Nephron (organoid): ENCODE measurements around the gene FBXO45.
"Not testable (repeated sequence)": the region's sequence is repeated elsewhere in the genome, so short reads cannot be mapped to it uniquely, and the experiment has no call there.

Experiments
- H3K27ac Mint-ChIP-seq, 3 experiments: 2 replicates each; pipeline ENCODE4 v1.8.0; 2020; ENCODE audit warnings: mixed read lengths in 3 of 3, mild to moderate bottlenecking in 2 of 3, moderate library complexity in 1 of 3
- H3K27me3 Mint-ChIP-seq: 2 replicates; pipeline ENCODE4 v1.8.0; 2021; ENCODE audit warnings: low read depth, mild to moderate bottlenecking, moderate library complexity, mixed read lengths
- H3K36me3 Mint-ChIP-seq: 2 replicates; pipeline ENCODE4 v1.8.0; 2020; ENCODE audit warnings: low read depth, mixed read lengths
- H3K4me1 Mint-ChIP-seq: 2 replicates; pipeline ENCODE4 v1.8.0; 2020; ENCODE audit warnings: mixed read lengths
- H3K4me3 Mint-ChIP-seq, 3 experiments: 2 replicates each; pipeline ENCODE4 v1.8.0; 2020; ENCODE audit warnings: mild to moderate bottlenecking in 3 of 3, mixed read lengths in 3 of 3, moderate library complexity in 2 of 3
- H3K9me3 Mint-ChIP-seq: 2 replicates; pipeline ENCODE4 v1.8.0; 2020; ENCODE audit warnings: mixed read lengths
- TF ChIP-seq, protein P1 (sequence below), 3 experiments: fragments of 200-600 bp; sonication (generic); IDR thresholded peaks; one replicate each; pipeline ENCODE4 v1.5.0; 2021; ENCODE audit warnings: antibody characterized with exemption in 3 of 3; ENCODE audit not compliant: unreplicated experiment in 3 of 3

FBXO45 gene

GRCh38 chr3:196563721-196564225 lies 4.7 kb upstream of the FBXO45 start:
- TF ChIP-seq, protein P1, sequence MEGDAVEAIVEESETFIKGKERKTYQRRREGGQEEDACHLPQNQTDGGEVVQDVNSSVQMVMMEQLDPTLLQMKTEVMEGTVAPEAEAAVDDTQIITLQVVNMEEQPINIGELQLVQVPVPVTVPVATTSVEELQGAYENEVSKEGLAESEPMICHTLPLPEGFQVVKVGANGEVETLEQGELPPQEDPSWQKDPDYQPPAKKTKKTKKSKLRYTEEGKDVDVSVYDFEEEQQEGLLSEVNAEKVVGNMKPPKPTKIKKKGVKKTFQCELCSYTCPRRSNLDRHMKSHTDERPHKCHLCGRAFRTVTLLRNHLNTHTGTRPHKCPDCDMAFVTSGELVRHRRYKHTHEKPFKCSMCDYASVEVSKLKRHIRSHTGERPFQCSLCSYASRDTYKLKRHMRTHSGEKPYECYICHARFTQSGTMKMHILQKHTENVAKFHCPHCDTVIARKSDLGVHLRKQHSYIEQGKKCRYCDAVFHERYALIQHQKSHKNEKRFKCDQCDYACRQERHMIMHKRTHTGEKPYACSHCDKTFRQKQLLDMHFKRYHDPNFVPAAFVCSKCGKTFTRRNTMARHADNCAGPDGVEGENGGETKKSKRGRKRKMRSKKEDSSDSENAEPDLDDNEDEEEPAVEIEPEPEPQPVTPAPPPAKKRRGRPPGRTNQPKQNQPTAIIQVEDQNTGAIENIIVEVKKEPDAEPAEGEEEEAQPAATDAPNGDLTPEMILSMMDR (IDR thresholded peaks at IDR 0.05; ENCODE audit: unreplicated experiment in 3 of 3), result no peak
- H3K9me3 Mint-ChIP-seq, result no peaks in the 10 kb centered on the region
- peak overlapping the region in 2 of 3 experiments; percentile 23 to 49 for H3K4me3 Mint-ChIP-seq
- peaks cover 12% of the 10 kb centered on the region for H3K4me1 Mint-ChIP-seq
- H3K27ac Mint-ChIP-seq, result no peak overlapping the region
- no peaks in the 10 kb centered on the region for H3K27me3 Mint-ChIP-seq
- H3K36me3 Mint-ChIP-seq, result peaks cover 11% of the 10 kb centered on the region

DNA sequence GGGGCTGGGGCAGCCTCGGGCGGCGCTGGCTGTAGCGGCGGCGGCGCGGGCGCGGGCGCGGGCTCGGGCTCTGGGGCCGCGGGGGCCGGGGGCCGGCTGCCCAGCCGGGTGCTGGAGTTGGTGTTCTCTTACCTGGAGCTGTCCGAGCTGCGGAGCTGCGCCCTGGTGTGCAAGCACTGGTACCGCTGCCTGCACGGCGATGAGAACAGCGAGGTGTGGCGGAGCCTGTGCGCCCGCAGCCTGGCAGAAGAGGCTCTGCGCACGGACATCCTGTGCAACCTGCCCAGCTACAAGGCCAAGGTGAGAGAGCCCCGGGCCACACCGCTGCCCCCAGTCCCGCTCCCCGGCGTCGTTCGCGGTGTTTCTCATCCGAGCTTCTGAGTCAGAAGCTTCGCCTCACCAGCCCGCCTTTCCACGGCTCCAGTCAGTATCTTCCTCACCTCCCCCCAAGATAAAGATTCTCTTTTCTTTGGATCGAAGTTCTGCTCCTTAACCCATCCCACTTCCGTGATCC lies 600 bp downstream of the FBXO45 start:
- H3K36me3 Mint-ChIP-seq, result peaks cover 3% of the 10 kb centered on the region
- no peaks in the 10 kb centered on the region for H3K27me3 Mint-ChIP-seq
- H3K4me3 Mint-ChIP-seq, result peak overlapping the region; percentile 93 to 97 (median 94)
- H3K4me1 Mint-ChIP-seq, result peaks cover 23% of the 10 kb centered on the region
- peak overlapping the region; percentile 71 to 88 (median 86) for H3K27ac Mint-ChIP-seq
- H3K9me3 Mint-ChIP-seq, result no peaks in the 10 kb centered on the region
- TF ChIP-seq, protein P1 (IDR thresholded peaks at IDR 0.05; ENCODE audit: unreplicated experiment in 3 of 3), result no peak

GRCh38 chr3:196570332-196570731 lies 1.9 kb downstream of the FBXO45 start:
- H3K27ac Mint-ChIP-seq, H3K27me3 Mint-ChIP-seq, H3K9me3 Mint-ChIP-seq, H3K36me3 Mint-ChIP-seq: not testable (repeated sequence)
- Mint-ChIP-seq H3K4me1 (peaks cover 23% of the 10 kb centered on the region), H3K4me3 (peak overlapping the region; percentile 93 to 97 (median 94))

DNA sequence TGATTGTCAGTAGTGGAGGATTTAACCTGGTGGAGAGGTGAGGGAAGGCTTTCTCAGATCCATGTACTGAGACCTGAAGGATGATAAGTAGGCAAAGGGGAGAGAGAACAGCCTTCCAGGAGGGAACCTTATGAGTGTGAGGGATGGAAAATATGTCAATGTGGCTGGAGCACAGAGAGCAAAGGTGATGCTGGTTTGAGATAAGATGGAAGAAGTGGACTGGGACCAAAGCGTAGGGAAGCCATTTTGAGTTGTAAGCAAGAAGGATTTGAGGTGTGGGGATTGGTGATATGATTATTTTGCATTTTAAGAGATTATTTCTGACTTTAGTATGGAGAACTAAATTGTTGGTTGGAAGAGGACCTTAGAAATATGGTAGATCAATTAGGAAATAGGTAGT lies 3.9 kb downstream of the FBXO45 start:
- TF ChIP-seq, protein P1 (IDR thresholded peaks at IDR 0.05; ENCODE audit: unreplicated experiment in 3 of 3), result no peak

DNA sequence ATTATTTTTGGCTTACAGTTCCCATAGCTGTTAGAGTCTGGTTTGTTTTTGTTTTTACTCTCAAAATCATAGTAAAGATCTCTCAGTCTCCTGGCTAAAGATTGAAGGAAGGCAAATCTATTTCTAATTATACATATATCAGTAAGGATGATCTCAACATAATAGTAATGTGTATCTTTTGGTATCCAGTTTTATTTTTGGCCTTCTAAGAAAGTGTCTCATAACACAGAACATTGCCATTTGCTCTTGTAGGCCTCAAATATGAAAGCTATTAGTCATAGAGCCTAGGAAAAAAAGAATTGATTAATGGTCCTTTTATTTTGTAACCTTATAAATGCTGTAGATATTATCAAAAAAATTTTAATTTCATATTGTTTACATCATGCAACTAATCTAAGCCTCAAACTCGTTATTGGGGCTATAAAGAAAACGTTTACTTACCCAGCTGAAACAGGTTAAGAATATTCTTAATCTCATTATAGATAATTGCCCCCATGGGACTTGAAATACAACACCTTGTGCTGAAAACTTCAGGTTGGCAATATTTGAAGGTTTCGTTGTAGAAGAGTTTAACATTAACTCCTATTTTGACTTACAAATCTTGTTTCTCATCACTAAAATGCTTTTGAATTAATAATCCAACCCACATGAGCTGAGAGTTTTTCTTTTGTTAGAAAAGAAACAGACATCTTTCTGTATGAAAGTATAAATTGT lies 16.7 kb downstream of the FBXO45 start:
- Mint-ChIP-seq H3K27me3 (no peaks in the 10 kb centered on the region), H3K4me3 (no peak overlapping the region), H3K27ac (no peak overlapping the region), H3K4me1 (no peaks in the 10 kb centered on the region), H3K9me3 (no peaks in the 10 kb centered on the region), H3K36me3 (peaks cover 40% of the 10 kb centered on the region)
- TF ChIP-seq, protein P1 (IDR thresholded peaks at IDR 0.05; ENCODE audit: unreplicated experiment in 3 of 3), result no peak

More for the DNA sequence above, 3.9 kb downstream of the FBXO45 start:
- no peak overlapping the region for H3K4me3 Mint-ChIP-seq
- no peaks in the 10 kb centered on the region for H3K36me3 Mint-ChIP-seq
- H3K27ac Mint-ChIP-seq, result no peak overlapping the region
- H3K9me3 Mint-ChIP-seq, result no peaks in the 10 kb centered on the region
- H3K4me1 Mint-ChIP-seq, result peaks cover 17% of the 10 kb centered on the region
- H3K27me3 Mint-ChIP-seq, result no peaks in the 10 kb centered on the region

GRCh38 chr3:196590279-196590678 lies 21.8 kb downstream of the FBXO45 start:
- Mint-ChIP-seq H3K4me3 (no peak overlapping the region), H3K4me1 (no peaks in the 10 kb centered on the region), H3K36me3 (peaks cover 12% of the 10 kb centered on the region), H3K27ac (no peak overlapping the region), H3K9me3 (no peaks in the 10 kb centered on the region), H3K27me3 (no peaks in the 10 kb centered on the region)
- TF ChIP-seq, protein P1 (IDR thresholded peaks at IDR 0.05; ENCODE audit: unreplicated experiment in 3 of 3), result no peak
